Spleen (tissue), 7 donors: ENCODE data around the gene GAB4.

Experiments used
- CTCF ChIP-seq, 11 experiments: fragments of 200-600 bp in 7 of 11; fragments of 450-650 bp in 4 of 11; sonication (generic) in 4 of 11; IDR thresholded peaks in 8 of 11; conservative IDR thresholded peaks in 3 of 11; 1 replicate in 7 of 11; 2 replicates in 4 of 11; pipeline versions ENCODE4 v1.4.0 to v1.8.0; 2016 to 2021; ENCODE audit warnings: antibody characterized with exemption in 11 of 11, inconsistent platforms in 4 of 11, mild to moderate bottlenecking in 1 of 11
- POLR2A ChIP-seq, 3 donors: fragments of 450-650 bp; IDR thresholded peaks; one replicate each; pipeline ENCODE4 v1.5.1; 2017; ENCODE audit warnings: antibody characterized with exemption in 3 of 3, mild to moderate bottlenecking in 1 of 3
- donor health status: DM: no; HTN: no; CAD: no; lungs with moderate emphysema.
- donor health status: DM: no; HTN: no; CAD: no.
- donor health status: DM: no; HTN: no; CAD: no.

GRCh38 chr22:16972311-16972710 is 35.7 kb downstream of the GAB4 start:
- TF ChIP-seq CTCF (IDR thresholded peaks at IDR 0.05 in 8 of 11, conservative IDR thresholded peaks at IDR 0.05 in 3 of 11) (no peak), POLR2A (IDR thresholded peaks at IDR 0.05) (no peak)
